DMS153 (cell line): ENCODE results near the gene DUSP23.

Experiments used
- DNase-seq: peaks from one replicate; lab custom pipeline; 2025; lab: John Stamatoyannopoulos, UW

DUSP23 gene

GRCh38 chr1:159780583-159781582 lies at the start of gene DUSP23:
TSS of gene DUSP23 (plus strand) at chr1:159780962. CDS start at chr1:159781101, 139 bp downstream.
- DNase-seq, result peak; percentile 99

- DNase-seq, result no peak
Observed at GRCh38 chr1:159737238-159737916, 43.4 kb upstream of the DUSP23 start.

- DNase-seq, result no peak
Observed at GRCh38 chr1:159743651-159744410, 36.9 kb upstream of the DUSP23 start.

- no peak for DNase-seq
Observed at GRCh38 chr1:159746666-159747065, 34.1 kb upstream of the DUSP23 start.

- no peak for DNase-seq
Observed at GRCh38 chr1:159748370-159748769, 32.4 kb upstream of the DUSP23 start.

- no peak for DNase-seq
Observed at GRCh38 chr1:159749630-159750029, 31.1 kb upstream of the DUSP23 start.

GRCh38 chr1:159750621-159751020 lies 30.1 kb upstream of the DUSP23 start:
- no peak for DNase-seq

GRCh38 chr1:159751031-159751430 lies 29.7 kb upstream of the DUSP23 start:
- DNase-seq, result no peak

GRCh38 chr1:159752135-159752580 lies 28.6 kb upstream of the DUSP23 start:
- DNase-seq, result no peak

GRCh38 chr1:159753386-159753785 lies 27.4 kb upstream of the DUSP23 start:
- no peak for DNase-seq

GRCh38 chr1:159755451-159756007 lies 25.2 kb upstream of the DUSP23 start:
- no peak for DNase-seq

GRCh38 chr1:159756397-159756796 lies 24.4 kb upstream of the DUSP23 start:
- no peak for DNase-seq

GRCh38 chr1:159763686-159764085 lies 17.1 kb upstream of the DUSP23 start:
- DNase-seq, result no peak

GRCh38 chr1:159765806-159766205 lies 15.0 kb upstream of the DUSP23 start:
- DNase-seq, result no peak

GRCh38 chr1:159771127-159771895 lies 9.5 kb upstream of the DUSP23 start:
- no peak for DNase-seq

- no peak for DNase-seq
Observed at GRCh38 chr1:159774465-159774864, 6.3 kb upstream of the DUSP23 start.

- no peak for DNase-seq
Observed at GRCh38 chr1:159775716-159776115, 5.0 kb upstream of the DUSP23 start.

GRCh38 chr1:159778266-159778665 lies 2.5 kb upstream of the DUSP23 start:
- DNase-seq, result no peak

- DNase-seq, result no peak
Observed at GRCh38 chr1:159779403-159779851, 1.3 kb upstream of the DUSP23 start.

- no peak for DNase-seq
Observed at GRCh38 chr1:159781992-159782391, 1.2 kb downstream of the DUSP23 start.

GRCh38 chr1:159783724-159784123 lies 3.0 kb downstream of the DUSP23 start:
- no peak for DNase-seq
